ENCODE results near the gene RBFA. TPM values are rescaled to one million over a fixed set of nuclear protein-coding genes. Genes with fewer than 3 reads are reported as not detected.
"Not testable (repeated sequence)": the region's sequence is repeated elsewhere in the genome, so short reads cannot be mapped to it uniquely, and the experiment has no call there.

Gene RBFA
- total and polyA plus RNA-seq, 4 donors = 18.1 to 32.6 (median 22.5) TPM

GRCh38 chr18:80011496-80012137, 22.6 kb upstream of the RBFA start:
- not testable (repeated sequence) for H3K9me3 ChIP-seq (ENCODE audit: control insufficient read depth, low read length); H3K4me1 ChIP-seq (ENCODE audit: control insufficient read depth in 1 of 2, insufficient read depth in 2 of 2, low read length in 2 of 2); H3K27ac ChIP-seq (ENCODE audit: low read depth in 1 of 2, low read length in 2 of 2); H3K27me3 ChIP-seq (ENCODE audit: control insufficient read depth in 1 of 2, insufficient read depth in 2 of 2, low read length in 1 of 2); H3K4me3 ChIP-seq (ENCODE audit: low read length in 2 of 2); H3K36me3 ChIP-seq (ENCODE audit: control insufficient read depth in 1 of 2, insufficient read depth in 2 of 2, low read length in 1 of 2); ATAC-seq (ENCODE audit: low FRiP score); DNase-seq
- 93 to 97% methylated on average over 14 of the region's 14 CpGs for WGBS, 2 donors
- intact Hi-C loops (cut with DNase I) = loop anchor here in 1 of 2 donors (2.0 kb wide), 1 partner anchor 23 kb away; the partner anchor contains the start of gene TXNL4A

DNA sequence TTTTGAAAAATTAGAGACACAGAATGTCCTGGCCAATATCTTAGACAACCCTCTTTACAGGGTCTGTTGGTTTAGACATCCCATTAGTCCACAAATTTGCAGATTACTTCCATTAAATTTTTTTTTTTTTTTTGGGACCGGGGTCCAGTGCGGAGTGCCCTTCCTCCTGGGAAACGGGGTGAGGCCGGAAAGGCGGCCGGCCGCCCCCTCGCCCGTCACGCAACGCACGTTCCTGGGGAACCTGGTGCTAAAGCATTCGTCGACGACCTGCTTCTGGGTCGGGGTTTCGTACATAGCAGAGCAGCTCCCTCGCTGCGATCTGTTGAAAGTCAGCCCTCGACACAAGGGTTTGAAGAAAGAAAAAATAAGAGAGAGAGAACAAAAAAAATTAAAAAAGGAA, 21.5 kb upstream of the RBFA start:
- no peaks in the 10 kb centered on the region for H3K4me1 ChIP-seq (ENCODE audit: control insufficient read depth in 1 of 2, insufficient read depth in 2 of 2, low read length in 2 of 2)
- DNase-seq (no peak), ATAC-seq (ENCODE audit: low FRiP score) (no peak)
- H3K27ac ChIP-seq (ENCODE audit: low read depth in 1 of 2, low read length in 2 of 2) = no peak overlapping the region
- peaks cover 2% of the 10 kb centered on the region for H3K9me3 ChIP-seq (ENCODE audit: control insufficient read depth, low read length)
- H3K27me3 ChIP-seq (ENCODE audit: control insufficient read depth in 1 of 2, insufficient read depth in 2 of 2, low read length in 1 of 2) = no peaks in the 10 kb centered on the region
- H3K36me3 ChIP-seq (ENCODE audit: control insufficient read depth in 1 of 2, insufficient read depth in 2 of 2, low read length in 1 of 2) = no peaks in the 10 kb centered on the region
- no peak overlapping the region for H3K4me3 ChIP-seq (ENCODE audit: low read length in 2 of 2)
- 98% methylated on average over 20 of the region's 20 CpGs for WGBS, 2 donors
- intact Hi-C loops (cut with DNase I) = no loop called here

- DNase-seq (no peak), ATAC-seq (ENCODE audit: low FRiP score) (no peak)
- H3K27ac ChIP-seq (ENCODE audit: low read depth in 1 of 2, low read length in 2 of 2) = no peak overlapping the region
- peaks cover 16% of the 10 kb centered on the region for H3K9me3 ChIP-seq (ENCODE audit: control insufficient read depth, low read length)
- H3K4me1 ChIP-seq (ENCODE audit: control insufficient read depth in 1 of 2, insufficient read depth in 2 of 2, low read length in 2 of 2) = no peaks in the 10 kb centered on the region
- no peaks in the 10 kb centered on the region for H3K27me3 ChIP-seq (ENCODE audit: control insufficient read depth in 1 of 2, insufficient read depth in 2 of 2, low read length in 1 of 2)
- 29 to 33% methylated on average over 1 of the region's 1 CpG for WGBS, 2 donors
- intact Hi-C loops (cut with DNase I) = no loop called here
- no peak overlapping the region for H3K4me3 ChIP-seq (ENCODE audit: low read length in 2 of 2)
- H3K36me3 ChIP-seq (ENCODE audit: control insufficient read depth in 1 of 2, insufficient read depth in 2 of 2, low read length in 1 of 2) = peaks cover 0 to 2% of the 10 kb centered on the region in 2 donors
Observed at GRCh38 chr18:80022613-80023012, 11.6 kb upstream of the RBFA start.

DNA sequence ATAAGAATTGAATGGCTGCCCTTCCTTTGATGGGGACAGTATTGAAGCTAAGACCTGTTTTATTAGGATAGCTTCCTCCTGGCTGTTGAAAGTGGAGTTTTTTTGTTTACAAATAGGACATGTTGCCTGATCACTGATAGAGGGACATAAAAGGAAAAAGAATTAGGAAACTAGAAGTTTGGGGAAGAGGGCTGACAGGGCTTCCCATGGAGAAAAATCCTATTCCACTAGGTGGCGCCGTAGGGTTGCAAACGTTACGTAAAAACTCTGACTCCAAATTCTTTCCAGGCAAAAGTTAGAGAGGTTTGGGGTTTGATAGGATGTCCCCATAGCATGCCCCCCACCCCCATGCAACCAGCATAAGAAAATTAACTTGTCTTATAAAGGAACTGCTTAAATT, 11.1 kb upstream of the RBFA start:
- intact Hi-C loops (cut with DNase I) = no loop called here
- H3K36me3 ChIP-seq (ENCODE audit: control insufficient read depth in 1 of 2, insufficient read depth in 2 of 2, low read length in 1 of 2) = peaks cover 0 to 2% of the 10 kb centered on the region in 2 donors
- no peak for ATAC-seq (ENCODE audit: low FRiP score)

DNA sequence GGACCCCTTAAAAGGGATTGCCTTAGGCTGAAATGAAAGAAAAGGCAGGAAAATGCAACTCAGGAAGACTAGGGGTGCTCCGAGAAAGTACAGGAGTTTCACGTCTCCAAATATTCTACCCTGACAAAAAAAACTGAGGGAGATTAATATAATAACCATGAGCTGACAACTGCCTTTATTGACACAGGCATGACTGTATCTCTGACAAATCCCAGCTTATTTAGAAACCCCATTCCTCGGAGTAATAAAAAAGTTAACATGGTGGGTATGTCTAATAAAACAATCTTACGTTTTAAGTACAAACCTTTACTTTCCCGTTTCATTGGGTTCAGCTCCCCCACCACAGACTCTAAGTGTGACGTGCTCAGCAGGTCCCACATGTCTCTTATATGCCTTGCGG, 7.9 kb upstream of the RBFA start:
- no peak for DNase-seq
- H3K36me3 ChIP-seq (ENCODE audit: control insufficient read depth in 1 of 2, insufficient read depth in 2 of 2, low read length in 1 of 2) = peaks cover 0 to 2% of the 10 kb centered on the region in 2 donors
- intact Hi-C loops (cut with DNase I) = no loop called here
- no peak for ATAC-seq (ENCODE audit: low FRiP score)
- 96% methylated on average over 7 of the region's 7 CpGs for WGBS, 2 donors
- H3K9me3 ChIP-seq (ENCODE audit: control insufficient read depth, low read length) = peaks cover 14% of the 10 kb centered on the region
- H3K27me3 ChIP-seq (ENCODE audit: control insufficient read depth in 1 of 2, insufficient read depth in 2 of 2, low read length in 1 of 2) = no peaks in the 10 kb centered on the region
- H3K4me1 ChIP-seq (ENCODE audit: control insufficient read depth in 1 of 2, insufficient read depth in 2 of 2, low read length in 2 of 2) = no peaks in the 10 kb centered on the region
- H3K27ac ChIP-seq (ENCODE audit: low read depth in 1 of 2, low read length in 2 of 2) = no peak overlapping the region
- no peak overlapping the region for H3K4me3 ChIP-seq (ENCODE audit: low read length in 2 of 2)

More for the DNA sequence above, 11.1 kb upstream of the RBFA start:
- no peak for DNase-seq
- Histone ChIP-seq H3K4me1 (ENCODE audit: control insufficient read depth in 1 of 2, insufficient read depth in 2 of 2, low read length in 2 of 2) (no peaks in the 10 kb centered on the region), H3K27me3 (ENCODE audit: control insufficient read depth in 1 of 2, insufficient read depth in 2 of 2, low read length in 1 of 2) (no peaks in the 10 kb centered on the region), H3K9me3 (ENCODE audit: control insufficient read depth, low read length) (peaks cover 16% of the 10 kb centered on the region), H3K27ac (ENCODE audit: low read depth in 1 of 2, low read length in 2 of 2) (no peak overlapping the region), H3K4me3 (ENCODE audit: low read length in 2 of 2) (no peak overlapping the region)
- 58 to 65% methylated on average over 4 of the region's 4 CpGs for WGBS, 2 donors

- ATAC-seq (ENCODE audit: low FRiP score); H3K4me1 ChIP-seq (ENCODE audit: control insufficient read depth in 1 of 2, insufficient read depth in 2 of 2, low read length in 2 of 2); DNase-seq; intact Hi-C loops (cut with DNase I); H3K9me3 ChIP-seq (ENCODE audit: control insufficient read depth, low read length); H3K4me3 ChIP-seq (ENCODE audit: low read length in 2 of 2); H3K36me3 ChIP-seq (ENCODE audit: control insufficient read depth in 1 of 2, insufficient read depth in 2 of 2, low read length in 1 of 2); H3K27me3 ChIP-seq (ENCODE audit: control insufficient read depth in 1 of 2, insufficient read depth in 2 of 2, low read length in 1 of 2); H3K27ac ChIP-seq (ENCODE audit: low read depth in 1 of 2, low read length in 2 of 2): not testable (repeated sequence)
Observed at GRCh38 chr18:80027719-80028118, 6.5 kb upstream of the RBFA start.

GRCh38 chr18:80029690-80030089, 4.5 kb upstream of the RBFA start:
- no peak overlapping the region for H3K4me3 ChIP-seq (ENCODE audit: low read length in 2 of 2)
- H3K27ac ChIP-seq (ENCODE audit: low read depth in 1 of 2, low read length in 2 of 2) = no peak overlapping the region
- intact Hi-C loops (cut with DNase I) = loop anchor here (5.0 to 10.0 kb wide), 4 partner anchors 42 to 637 kb away; partner anchors contain the start of genes CTDP1 (in 1 of the 2), SLC66A2 (in 1 of the 2) and TXNL4A (in 1 of the 2)
- H3K36me3 ChIP-seq (ENCODE audit: control insufficient read depth in 1 of 2, insufficient read depth in 2 of 2, low read length in 1 of 2) = peaks cover 0 to 2% of the 10 kb centered on the region in 2 donors
- no peak for DNase-seq
- peaks cover under 1% of the 10 kb centered on the region for H3K9me3 ChIP-seq (ENCODE audit: control insufficient read depth, low read length)
- H3K27me3 ChIP-seq (ENCODE audit: control insufficient read depth in 1 of 2, insufficient read depth in 2 of 2, low read length in 1 of 2) = no peaks in the 10 kb centered on the region
- H3K4me1 ChIP-seq (ENCODE audit: control insufficient read depth in 1 of 2, insufficient read depth in 2 of 2, low read length in 2 of 2) = no peaks in the 10 kb centered on the region
- 99 to 100% methylated on average over 1 of the region's 1 CpG for WGBS, 2 donors
- ATAC-seq (ENCODE audit: low FRiP score) = no peak

- Histone ChIP-seq H3K9me3 (ENCODE audit: control insufficient read depth, low read length) (no peaks in the 10 kb centered on the region), H3K4me3 (ENCODE audit: low read length in 2 of 2) (peak overlapping the region; percentile 33 to 35), H3K36me3 (ENCODE audit: control insufficient read depth in 1 of 2, insufficient read depth in 2 of 2, low read length in 1 of 2) (no peaks in the 10 kb centered on the region), H3K27me3 (ENCODE audit: control insufficient read depth in 1 of 2, insufficient read depth in 2 of 2, low read length in 1 of 2) (no peaks in the 10 kb centered on the region), H3K27ac (ENCODE audit: low read depth in 1 of 2, low read length in 2 of 2) (peak overlapping the region in 1 of 2 donors; percentile 4), H3K4me1 (ENCODE audit: control insufficient read depth in 1 of 2, insufficient read depth in 2 of 2, low read length in 2 of 2) (no peaks in the 10 kb centered on the region)
- intact Hi-C loops (cut with DNase I) = loop anchor here (1.0 to 10.0 kb wide), 7 partner anchors 23 to 641 kb away; partner anchors contain the start of genes TXNL4A (in 2 of the 2), CTDP1 (in 1 of the 2) and SLC66A2 (in 1 of the 2)
- WGBS, 2 donors = 2 to 4% methylated on average over 81 to 90 of the region's 90 CpGs
- ATAC-seq (ENCODE audit: low FRiP score) (peak; percentile 91), DNase-seq (no peak)
Observed at GRCh38 chr18:80033181-80034067, 810 bp upstream of the RBFA start.
